ENCODE data around the gene CDSN. TPM values are rescaled to one million over a fixed set of nuclear protein-coding genes. Genes with fewer than 3 reads are reported as not detected.

CDSN gene
- total RNA-seq, 1 donor from 2014 or later: not detected

DNA sequence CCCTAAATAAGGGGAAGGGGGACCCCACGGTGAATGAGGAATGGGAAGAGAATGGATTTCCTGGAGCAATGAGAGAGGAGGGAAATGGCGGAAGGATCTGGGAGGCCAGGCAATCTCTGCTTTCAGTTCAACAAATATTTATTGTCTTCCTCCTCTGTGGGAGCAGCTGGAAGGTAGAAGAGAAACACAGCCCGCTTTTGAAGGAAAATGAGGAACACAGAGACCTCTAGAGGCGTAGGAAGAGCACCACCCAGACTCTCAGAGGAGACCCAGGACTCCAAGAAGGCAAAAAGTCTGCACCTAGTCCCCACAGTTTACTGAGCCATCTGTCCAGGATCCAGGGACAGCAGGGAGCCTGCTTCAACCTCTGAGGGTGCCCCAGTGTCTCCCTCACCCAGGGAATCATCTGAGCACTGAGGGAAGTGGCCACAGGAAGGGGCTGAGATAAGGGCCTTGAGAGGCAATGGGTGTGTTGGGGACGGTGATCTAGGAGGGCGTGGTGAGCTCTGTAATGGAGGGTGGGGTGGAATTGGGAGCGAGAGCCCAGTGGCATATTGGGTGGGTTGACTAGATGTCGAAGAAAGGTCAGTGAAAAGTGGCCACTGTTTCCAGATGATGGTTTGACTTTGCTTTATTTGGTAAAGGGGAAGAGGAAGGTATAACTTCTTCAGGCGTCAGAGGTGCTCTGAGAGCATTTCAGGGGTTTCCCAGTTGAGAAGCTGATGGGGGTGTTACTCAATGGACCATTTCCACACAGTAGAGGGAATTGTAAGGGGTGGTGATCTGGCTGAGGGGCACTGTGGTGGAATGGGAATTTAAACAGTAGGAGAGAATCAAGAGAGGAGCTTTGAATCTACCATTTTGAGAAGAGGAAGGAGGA lies 5.0 kb downstream of the CDSN start:
- DNase-seq (ENCODE audit: low read depth): peak; percentile 30
- TF ChIP-seq CTCF (conservative IDR thresholded peaks at IDR 0.05; ENCODE audit: low read depth, low read length): peak; percentile 51
- H3K4me3 ChIP-seq (ENCODE audit: low read depth, low read length): peak overlapping the region; percentile 61

DNA sequence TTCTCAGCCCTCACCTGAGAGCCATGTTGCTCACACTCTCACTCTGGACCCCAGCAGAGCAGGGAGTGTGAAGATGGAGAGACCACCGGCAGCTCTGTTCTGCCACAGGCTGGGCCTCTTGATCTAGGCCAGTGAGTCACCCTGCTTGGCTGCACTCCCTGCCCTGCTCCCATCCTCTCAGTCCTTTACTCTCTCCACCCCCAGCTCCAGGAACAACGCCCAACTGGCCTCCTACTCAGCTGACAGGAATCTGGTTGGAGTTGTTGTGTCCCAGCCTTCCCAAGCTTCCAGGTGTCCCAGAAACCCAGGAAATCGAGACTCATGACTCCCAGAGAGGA lies 5.7 kb downstream of the CDSN start, which contains the start of gene PSORS1C1:
TSS of gene PSORS1C1 (plus strand) at position 260 of the 338 bp plus-strand sequence. CDS start 14,833 bp downstream, outside the sequence.
- H3K4me3 ChIP-seq (ENCODE audit: low read depth, low read length): peak within 1 kb of the TSS; percentile 61
- TF ChIP-seq CTCF (conservative IDR thresholded peaks at IDR 0.05; ENCODE audit: low read depth, low read length): no peak
- peak; percentile 71 for DNase-seq (ENCODE audit: low read depth)

DNA sequence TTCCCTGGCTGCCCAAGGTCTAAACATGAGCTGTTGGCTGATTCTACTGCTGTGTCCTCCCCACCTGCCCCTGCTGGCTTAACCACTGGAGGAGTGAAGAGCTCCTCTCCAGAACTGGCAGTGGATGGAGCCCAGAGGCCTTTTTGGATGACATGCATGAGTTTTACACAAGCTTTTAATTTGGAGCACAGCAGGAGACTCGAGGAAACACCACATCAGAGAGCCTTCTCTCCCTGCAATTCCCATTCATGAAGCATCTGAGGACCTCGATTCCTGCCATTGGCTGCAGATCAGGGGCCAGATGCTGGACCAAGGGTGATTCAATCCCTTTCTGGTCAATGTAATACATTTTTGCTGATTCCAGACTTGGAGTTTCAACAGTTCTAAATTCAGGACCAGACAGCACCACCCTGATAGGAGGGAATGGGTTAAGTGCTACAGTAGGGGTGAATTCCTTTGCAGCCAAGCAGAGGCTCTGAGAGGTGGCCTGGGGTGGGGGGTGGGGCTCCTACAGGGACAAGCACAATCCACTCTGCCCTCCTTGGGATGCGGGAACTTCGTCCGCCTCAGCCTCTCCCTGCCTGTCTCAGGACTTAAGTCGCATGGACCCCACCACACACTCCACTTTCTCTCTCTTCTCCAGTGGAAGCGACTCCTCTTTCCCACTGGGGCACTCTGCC lies 6.2 kb downstream of the CDSN start:
- TF ChIP-seq CTCF (conservative IDR thresholded peaks at IDR 0.05; ENCODE audit: low read depth, low read length): no peak
- no peak overlapping the region for H3K4me3 ChIP-seq (ENCODE audit: low read depth, low read length)
- no peak for DNase-seq (ENCODE audit: low read depth)

- no peak for TF ChIP-seq CTCF (conservative IDR thresholded peaks at IDR 0.05; ENCODE audit: low read depth, low read length)
- no peak within 1 kb of the TSS for H3K4me3 ChIP-seq (ENCODE audit: low read depth, low read length)
- DNase-seq (ENCODE audit: low read depth): no peak
These were observed 7.8 kb downstream of the CDSN start, which contains the start of gene C6orf15 for GRCh38 chr6:31112478-31112877. Gene C6orf15 (minus strand): TSS chr6:31112575. CDS start chr6:31112555, 20 bp downstream.

- no peak for TF ChIP-seq CTCF (conservative IDR thresholded peaks at IDR 0.05; ENCODE audit: low read depth, low read length)
- DNase-seq (ENCODE audit: low read depth): no peak
- no peak overlapping the region for H3K4me3 ChIP-seq (ENCODE audit: low read depth, low read length)
These were observed 8.5 kb downstream of the CDSN start for GRCh38 chr6:31111712-31112111.

DNA sequence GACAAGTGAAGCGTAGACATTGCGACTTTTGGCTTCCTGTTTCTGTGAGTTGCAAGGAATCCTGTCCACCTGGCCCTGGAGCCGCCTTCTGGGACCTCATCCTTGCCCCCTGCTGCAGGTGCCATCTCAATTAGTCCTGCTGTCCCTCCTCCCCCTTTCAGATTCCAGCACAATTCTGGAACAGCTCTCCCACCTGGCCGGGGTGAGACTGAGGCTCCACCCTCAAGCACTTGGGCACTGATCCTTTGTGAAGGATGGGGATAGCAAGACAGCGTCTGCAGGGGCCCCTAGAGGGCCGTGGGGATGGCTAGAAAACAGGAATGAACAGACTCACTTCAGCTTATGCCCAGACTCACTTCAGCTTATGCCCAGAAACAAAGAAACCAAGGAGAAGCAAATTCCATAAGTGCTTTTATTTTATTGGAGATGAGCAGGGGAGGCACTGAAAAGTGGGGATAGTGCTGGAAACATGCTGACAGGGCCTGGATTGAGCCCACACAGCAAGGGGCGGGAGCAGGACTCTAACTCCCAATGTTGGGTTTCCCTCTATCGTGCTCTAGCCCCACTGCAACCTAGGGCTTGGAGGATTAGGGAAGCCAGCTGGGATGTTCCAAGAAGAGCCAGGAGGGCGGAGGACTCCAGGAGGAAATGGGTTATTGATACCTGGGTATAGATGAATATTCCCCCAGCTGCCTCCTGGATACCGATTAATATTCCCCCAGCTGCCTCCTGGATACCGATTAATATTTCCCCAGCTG lies 9.2 kb downstream of the CDSN start:
- DNase-seq (ENCODE audit: low read depth): no peak
- H3K4me3 ChIP-seq (ENCODE audit: low read depth, low read length): no peak overlapping the region
- no peak for TF ChIP-seq CTCF (conservative IDR thresholded peaks at IDR 0.05; ENCODE audit: low read depth, low read length)

Data from epithelial cell of proximal tubule (primary cell).